NB4 (cell line): ENCODE results near the gene PRR23E.
A peak's percentile ranks its signal among the peaks of the same experiment; 100 is the strongest.

Experiments
- DNase-seq: peaks from one replicate; pipeline ENCODE4 v3.0.0; 2010; ENCODE audit warnings: low read depth
- H3K4me3 ChIP-seq: one replicate; pipeline ENCODE4 v1.5.1; 2011; ENCODE audit warnings: mild to moderate bottlenecking, low read depth, low read length, moderate library complexity
- CTCF ChIP-seq: IDR thresholded peaks from one replicate; pipeline ENCODE4 v1.5.1; 2012; ENCODE audit warnings: low read depth, low read length
- MAX ChIP-seq: IDR thresholded peaks from 2 replicates; pipeline ENCODE4 v1.6.1; 2011; ENCODE audit warnings: low read depth, low read length
- MYC ChIP-seq: IDR thresholded peaks from 2 replicates; pipeline ENCODE4 v1.6.1; 2011; ENCODE audit warnings: low read depth, low read length
- POLR2A ChIP-seq: IDR thresholded peaks from 2 replicates; pipeline ENCODE4 v1.6.1; 2011; ENCODE audit warnings: mild to moderate bottlenecking; ENCODE audit not compliant: insufficient read length; ENCODE audit errors: extremely low read depth

Gene PRR23E

DNA sequence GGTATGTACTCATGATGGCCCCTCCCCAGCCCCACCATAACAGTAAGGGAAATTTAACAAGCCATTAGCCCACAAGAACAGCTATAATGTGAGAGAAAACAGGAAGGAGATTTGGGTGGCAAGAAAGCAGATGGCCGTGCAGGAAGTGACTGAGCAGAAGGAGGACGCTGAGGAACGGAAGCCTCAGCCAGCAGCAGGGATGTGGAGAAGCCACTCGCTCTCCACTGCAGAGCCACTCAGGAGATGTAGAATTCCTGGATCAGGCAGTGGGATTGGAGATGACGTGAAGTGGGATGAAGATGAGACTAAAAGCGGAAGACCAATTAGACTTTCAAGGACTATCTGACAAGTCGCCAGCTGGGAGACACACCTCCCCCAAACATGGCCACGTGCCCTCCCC is 31.2 kb downstream of the PRR23E start:
- no peak overlapping the region for H3K4me3 ChIP-seq
- DNase-seq: peak; percentile 54
- TF ChIP-seq CTCF (no peak), MAX (no peak), POLR2A (no peak), MYC (no peak)

DNA sequence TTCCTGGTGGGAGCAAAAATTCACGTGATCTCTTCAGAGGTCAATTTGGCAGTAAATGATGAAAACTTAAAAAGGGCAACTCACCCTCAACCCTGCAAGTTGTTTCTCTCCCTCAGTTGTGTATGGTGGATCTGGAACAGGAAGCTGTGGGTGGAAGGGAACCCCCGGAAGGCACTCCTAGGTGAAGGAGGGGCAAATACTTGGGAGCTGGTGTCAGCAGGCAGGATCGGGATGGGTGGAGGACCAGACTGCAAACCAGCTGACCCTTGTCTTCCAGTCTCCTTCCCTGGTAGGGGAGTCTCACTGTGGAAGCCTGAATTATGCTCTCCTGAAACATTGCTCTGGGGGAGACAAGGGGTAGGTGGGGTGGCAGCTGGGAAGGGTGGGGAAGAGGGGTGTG is 33.5 kb downstream of the PRR23E start:
- DNase-seq: no peak
- TF ChIP-seq POLR2A: no peak
- no peak for TF ChIP-seq CTCF
- no peak for TF ChIP-seq MYC
- TF ChIP-seq MAX: no peak
- H3K4me3 ChIP-seq: no peak overlapping the region

GRCh38 chr3:127226946-127227842 is 34.3 kb downstream of the PRR23E start:
- no peak for TF ChIP-seq MAX
- no peak for TF ChIP-seq POLR2A
- no peak for TF ChIP-seq CTCF
- no peak for TF ChIP-seq MYC
- no peak overlapping the region for H3K4me3 ChIP-seq
- peak; percentile 50 for DNase-seq

- no peak overlapping the region for H3K4me3 ChIP-seq
- TF ChIP-seq POLR2A: no peak
- no peak for TF ChIP-seq MYC
- DNase-seq: no peak
These were observed 35.9 kb downstream of the PRR23E start for GRCh38 chr3:127228866-127229265.

- H3K4me3 ChIP-seq: no peak overlapping the region
- peak; percentile 25 for DNase-seq
- TF ChIP-seq MAX (0 out of 2 replicates have a peak, but pooled peaks have one; percentile 16), POLR2A (no peak)
These were observed 40.4 kb downstream of the PRR23E start for GRCh38 chr3:127233371-127233770.

DNA sequence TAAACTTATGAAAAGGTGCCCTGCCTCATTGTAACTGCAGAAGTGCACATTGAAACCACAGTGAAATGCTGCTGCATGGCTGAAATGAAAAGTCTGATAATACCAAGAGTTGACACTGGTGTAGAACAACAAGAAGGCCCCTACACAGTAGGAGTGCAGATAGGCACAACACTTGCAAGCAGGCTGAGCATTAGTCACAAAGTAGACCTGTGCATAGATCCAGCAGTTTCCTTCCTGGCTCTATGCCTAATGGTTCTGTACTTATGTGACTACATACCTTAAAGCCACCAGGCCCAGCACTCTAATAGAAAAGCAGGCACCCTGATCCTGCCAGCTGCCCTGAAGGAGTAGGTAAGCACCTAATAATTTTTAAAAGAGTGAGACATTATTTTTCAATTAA is 41.8 kb downstream of the PRR23E start:
- TF ChIP-seq CTCF: no peak
- TF ChIP-seq MAX: no peak
- TF ChIP-seq MYC: no peak
- TF ChIP-seq POLR2A: no peak
- no peak for DNase-seq

More for the DNA sequence above, 41.8 kb downstream of the PRR23E start:
- H3K4me3 ChIP-seq: no peak overlapping the region
